Measurements from ENCODE around the gene LPCAT1. TPM values are rescaled to one million over a fixed set of nuclear protein-coding genes. Genes with fewer than 3 reads are reported as not detected.

LPCAT1 gene
- total RNA-seq, 4 donors from 2014 or later: 18.9 to 47.5 (median 29.2) TPM

DNA sequence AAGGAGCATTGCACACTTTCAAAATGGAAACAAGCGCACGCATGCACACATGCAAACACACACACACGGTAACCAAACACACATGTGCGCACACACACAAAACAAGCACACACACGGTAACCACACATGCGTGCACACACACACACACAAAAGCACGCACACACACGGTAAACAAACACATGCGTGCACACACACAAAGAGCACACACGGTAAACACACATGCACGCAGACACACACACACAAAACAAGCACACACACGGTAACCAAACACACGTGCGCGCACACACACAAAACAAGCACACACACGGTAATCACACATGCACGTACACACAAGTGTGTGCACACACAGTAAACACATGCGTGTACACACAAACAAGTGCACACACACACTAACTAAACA lies 59.2 kb downstream of the LPCAT1 start:
- no peak for TF ChIP-seq CTCF (IDR thresholded peaks at IDR 0.05; ENCODE audit: low read depth)

DNA sequence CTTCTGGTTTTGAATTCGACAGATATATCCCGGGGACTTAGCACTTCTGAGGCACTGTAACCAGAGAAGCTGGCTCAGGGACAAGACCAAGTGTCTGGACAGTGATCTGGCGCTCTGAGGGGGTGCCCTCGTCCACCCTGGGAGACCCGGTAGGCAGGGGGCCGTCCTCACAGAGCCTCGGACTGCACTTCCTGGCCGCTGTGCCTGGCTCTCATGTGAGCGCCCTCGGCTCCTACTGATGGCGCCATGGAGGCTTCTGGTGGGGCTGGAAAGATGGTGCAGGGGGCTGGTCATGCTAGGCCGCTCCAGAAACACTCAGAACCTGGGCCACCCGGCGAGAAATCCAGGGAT lies 59.7 kb downstream of the LPCAT1 start:
- no peak for TF ChIP-seq CTCF (IDR thresholded peaks at IDR 0.05; ENCODE audit: low read depth)

DNA sequence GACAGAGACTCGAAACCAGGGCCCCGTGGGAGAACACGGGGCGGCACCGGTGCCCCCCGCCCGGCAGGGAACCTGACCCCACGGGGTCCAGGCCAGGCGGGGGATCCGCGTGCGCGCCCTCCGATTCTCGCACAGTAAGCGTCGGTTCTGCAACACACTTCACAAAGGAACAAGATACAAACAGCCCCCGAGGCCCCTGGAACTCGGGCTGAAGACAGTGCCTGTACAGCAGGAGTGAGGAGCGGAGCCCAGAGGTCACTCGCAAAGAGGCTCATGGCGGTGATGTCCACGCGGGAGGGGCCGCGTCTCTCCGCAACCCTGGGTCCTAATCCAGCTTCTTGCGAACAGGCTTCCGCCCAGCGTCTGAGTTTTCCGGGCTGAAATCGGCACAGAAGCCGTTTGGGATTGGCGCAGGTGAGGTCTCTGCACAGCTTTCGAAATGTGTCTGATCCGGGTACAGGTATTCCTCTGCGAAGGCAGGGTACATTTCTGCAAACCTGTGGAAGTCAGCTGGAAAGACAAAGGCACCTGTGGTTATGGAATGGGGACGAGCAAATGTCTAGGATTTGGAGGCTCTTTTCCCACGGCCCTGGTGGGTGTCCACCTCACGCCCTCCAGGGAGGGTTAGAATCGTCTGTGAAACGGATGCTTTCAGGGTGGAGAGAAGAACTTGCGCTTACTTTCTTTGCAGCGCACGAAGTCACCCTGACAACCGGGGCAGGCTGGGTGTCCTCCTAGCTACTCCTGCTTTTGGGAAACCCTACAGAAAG lies 60.2 kb downstream of the LPCAT1 start:
- TF ChIP-seq CTCF (IDR thresholded peaks at IDR 0.05; ENCODE audit: low read depth): no peak

DNA sequence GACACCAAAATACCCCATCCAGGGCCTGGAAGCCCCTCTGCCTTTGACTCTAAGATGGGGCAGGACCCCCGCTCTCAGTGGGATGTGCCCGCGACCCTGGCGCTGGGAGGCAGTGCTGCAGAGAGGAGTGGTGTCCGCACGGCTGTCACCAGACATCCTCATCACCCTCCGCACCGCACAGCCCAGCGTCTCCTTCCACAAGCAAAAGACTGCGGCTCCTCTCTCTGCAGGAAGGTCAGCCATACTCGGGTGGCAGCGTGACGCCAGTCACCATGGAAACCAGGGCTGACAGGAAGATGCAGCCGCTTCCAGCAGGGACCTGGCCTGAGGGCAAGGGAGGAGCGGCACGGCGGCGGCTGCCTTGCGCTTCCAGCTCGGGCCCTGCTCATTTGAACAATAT lies 61.4 kb downstream of the LPCAT1 start:
- TF ChIP-seq CTCF (IDR thresholded peaks at IDR 0.05; ENCODE audit: low read depth): no peak

DNA sequence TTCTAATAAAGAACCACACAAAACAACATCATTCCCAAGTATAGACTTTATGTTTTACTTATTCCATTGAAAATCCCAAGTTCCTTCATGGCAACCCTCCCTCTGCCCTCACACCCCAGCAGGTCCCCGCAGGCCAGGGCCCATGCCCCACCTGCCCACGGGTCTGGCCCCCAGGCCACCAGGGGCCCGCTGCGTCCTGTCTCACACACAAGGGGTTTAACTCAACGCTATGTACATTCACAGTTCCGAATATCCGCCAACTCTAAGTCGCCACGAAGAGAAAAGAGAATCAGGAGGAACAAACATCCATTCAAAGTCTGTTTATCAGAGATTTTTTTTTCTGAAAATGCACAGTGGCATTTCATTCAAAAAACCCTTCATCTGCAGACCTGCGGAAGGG lies 62.4 kb downstream of the LPCAT1 start:
- no peak for TF ChIP-seq CTCF (IDR thresholded peaks at IDR 0.05; ENCODE audit: low read depth)

DNA sequence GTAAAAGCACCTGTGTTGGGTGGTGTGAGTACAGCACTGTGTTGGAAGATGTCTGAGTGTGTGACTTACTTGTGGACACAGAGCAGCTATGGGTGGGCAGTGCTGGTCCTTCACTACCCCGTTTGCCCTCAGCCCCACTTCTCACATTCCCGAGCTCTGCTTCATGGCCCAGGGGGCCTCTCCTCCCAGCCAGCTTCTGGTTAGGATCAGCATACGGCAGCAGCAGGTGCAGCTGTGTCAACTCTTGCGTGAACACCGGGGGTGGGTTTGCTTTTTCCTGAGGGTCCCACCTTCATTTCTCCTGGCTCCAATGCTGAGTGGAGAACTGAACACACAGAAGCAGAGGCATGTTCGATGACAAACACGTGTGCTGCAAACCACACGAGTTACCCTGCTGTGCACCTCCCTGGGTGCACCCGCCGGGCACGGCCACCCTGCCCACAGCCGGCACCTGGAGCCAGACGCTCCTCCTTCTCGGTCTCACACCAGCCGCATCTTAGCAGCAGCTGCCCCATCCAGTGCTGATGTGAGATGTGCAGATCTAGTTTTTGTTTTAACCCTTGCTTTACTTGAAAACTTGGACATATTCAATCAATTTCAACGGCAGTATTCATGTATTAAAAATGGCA lies 63.6 kb downstream of the LPCAT1 start:
- TF ChIP-seq CTCF (IDR thresholded peaks at IDR 0.05; ENCODE audit: low read depth): no peak

GRCh38 chr5:1453613-1454012 lies 70.1 kb downstream of the LPCAT1 start:
- no peak for TF ChIP-seq CTCF (IDR thresholded peaks at IDR 0.05; ENCODE audit: low read depth)
